Stimulated activated naive B cell treated with anti-CD40 and anti-IgM and Interleukin-4, amounts not matched to agents 10 μg/mL and 1 μg/mL and 100 μg/mL, for 72 hours (primary cell): Measurements from ENCODE around the gene DNER.
"Not testable (repeated sequence)": the region's sequence is repeated elsewhere in the genome, so short reads cannot be mapped to it uniquely, and the experiment has no call there.

Source experiments
- ATAC-seq, 2 donors: fragments of 150-1000 bp; cut with Tn5 transposase; replicated peaks; 2 replicates each; pipeline ENCODE4 v1.10.0; 2021; ENCODE audit warnings: moderate library complexity in 1 of 2
- DNase-seq: peaks from one replicate; pipeline ENCODE4 v3.0.0; 2021
- H3K27ac Mint-ChIP-seq: one replicate; pipeline ENCODE4 v1.8.0; 2022; ENCODE audit warnings: mild to moderate bottlenecking, mixed read lengths
- H3K27me3 Mint-ChIP-seq, 2 donors: one replicate each; pipeline ENCODE4 v1.8.0; 2022; ENCODE audit warnings: mixed read lengths in 2 of 2
- H3K36me3 Mint-ChIP-seq, 2 donors: one replicate each; pipeline ENCODE4 v1.8.0; 2022; ENCODE audit warnings: mixed read lengths in 2 of 2, mild to moderate bottlenecking in 1 of 2
- H3K4me1 Mint-ChIP-seq, 2 donors: one replicate each; pipeline ENCODE4 v1.8.0; 2022; ENCODE audit warnings: mixed read lengths in 2 of 2, mild to moderate bottlenecking in 1 of 2
- H3K4me3 Mint-ChIP-seq, 2 donors: one replicate each; pipeline ENCODE4 v1.8.0; 2022; ENCODE audit warnings: mild to moderate bottlenecking in 2 of 2, mixed read lengths in 2 of 2, moderate library complexity in 1 of 2
- H3K9me3 Mint-ChIP-seq, 2 donors: one replicate each; pipeline ENCODE4 v1.8.0; 2022; ENCODE audit warnings: mixed read lengths in 2 of 2, mild to moderate bottlenecking in 1 of 2

DNER gene

DNA sequence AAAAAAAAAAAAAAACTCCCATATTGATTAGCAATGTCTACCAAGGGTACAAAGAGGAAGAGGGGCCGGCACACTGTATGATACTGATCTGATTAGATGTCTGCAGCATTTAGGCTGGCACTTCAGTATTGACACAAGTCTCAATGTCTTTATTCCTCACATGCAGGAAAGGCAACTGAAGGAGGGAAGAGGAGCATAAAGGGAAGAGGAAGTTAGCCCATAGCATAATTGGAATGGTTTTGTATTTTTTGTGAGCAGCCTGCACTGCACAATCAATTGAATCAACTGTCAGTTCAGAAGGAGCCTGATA lies 79.0 kb downstream of the DNER start:
- no peaks in the 10 kb centered on the region for H3K9me3 Mint-ChIP-seq
- H3K27ac Mint-ChIP-seq: no peak overlapping the region
- peaks cover 16 to 19% of the 10 kb centered on the region in 2 donors for H3K27me3 Mint-ChIP-seq
- no peaks in the 10 kb centered on the region for H3K36me3 Mint-ChIP-seq
- no peak for ATAC-seq
- DNase-seq: no peak
- H3K4me3 Mint-ChIP-seq: no peak overlapping the region
- no peaks in the 10 kb centered on the region for H3K4me1 Mint-ChIP-seq

DNA sequence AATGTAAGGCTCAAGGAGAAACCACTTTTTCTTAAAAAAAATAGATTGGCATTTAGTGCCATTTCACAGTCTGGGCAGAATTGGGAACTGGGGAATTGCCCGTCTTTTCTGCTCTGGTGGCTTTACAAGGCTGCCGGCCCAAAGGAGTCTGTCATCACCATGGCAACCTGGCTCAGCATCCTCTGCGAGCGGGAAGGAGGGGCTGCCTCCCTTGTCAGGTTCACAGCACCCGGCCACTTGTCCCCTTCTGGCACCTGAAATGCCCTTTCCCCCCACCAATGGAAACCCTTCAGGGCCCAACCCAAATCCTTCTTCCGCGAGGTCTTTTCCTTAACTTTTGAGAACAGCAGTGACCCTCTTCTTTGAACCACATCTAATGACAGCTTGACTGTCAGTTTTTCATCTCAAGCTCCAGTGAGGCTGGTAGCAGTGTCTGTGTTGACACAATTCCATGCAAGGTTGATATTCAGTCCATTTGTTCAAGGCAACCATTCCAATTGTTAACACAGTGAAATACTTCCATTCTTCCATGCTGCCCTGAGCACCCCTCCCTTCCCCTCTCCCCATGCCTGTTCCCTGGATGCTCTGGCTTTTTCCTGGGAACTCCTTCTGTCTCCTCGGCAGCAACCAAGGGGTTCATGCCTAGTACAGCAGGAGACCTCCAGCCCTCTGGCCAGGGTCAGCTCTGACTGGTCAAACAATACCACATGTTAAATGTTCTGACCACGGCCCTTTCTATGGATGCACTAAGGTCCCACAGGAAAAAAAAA lies 79.6 kb downstream of the DNER start:
- H3K9me3 Mint-ChIP-seq: no peaks in the 10 kb centered on the region
- peaks cover 16 to 19% of the 10 kb centered on the region in 2 donors for H3K27me3 Mint-ChIP-seq
- H3K27ac Mint-ChIP-seq: no peak overlapping the region
- ATAC-seq: no peak
- no peaks in the 10 kb centered on the region for H3K4me1 Mint-ChIP-seq
- H3K36me3 Mint-ChIP-seq: no peaks in the 10 kb centered on the region
- H3K4me3 Mint-ChIP-seq: no peak overlapping the region
- DNase-seq: no peak

DNA sequence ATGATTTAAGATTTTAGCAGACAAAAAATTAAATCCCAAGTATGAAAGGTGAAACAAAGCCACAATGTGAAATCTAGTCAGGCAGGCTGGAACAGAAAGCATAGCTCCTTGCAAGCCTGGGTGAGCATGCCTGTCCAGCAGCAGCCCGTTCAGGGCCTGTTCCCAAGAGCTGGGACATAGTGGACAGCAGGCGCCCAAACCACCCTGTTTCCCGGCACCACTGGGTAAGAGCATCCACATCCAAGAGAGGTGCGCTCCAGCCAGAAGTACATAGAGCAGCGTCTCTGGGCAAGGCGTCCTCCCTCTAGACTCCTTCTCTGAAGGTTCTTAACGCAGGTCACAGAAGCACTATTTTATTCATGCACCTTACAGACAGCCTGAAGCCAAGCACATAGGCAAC lies 80.8 kb downstream of the DNER start:
- H3K4me1 Mint-ChIP-seq: peaks cover 0 to 5% of the 10 kb centered on the region in 2 donors
- peaks cover 16 to 19% of the 10 kb centered on the region in 2 donors for H3K27me3 Mint-ChIP-seq
- no peak overlapping the region for H3K27ac Mint-ChIP-seq
- ATAC-seq: no peak
- H3K36me3 Mint-ChIP-seq: no peaks in the 10 kb centered on the region
- no peaks in the 10 kb centered on the region for H3K9me3 Mint-ChIP-seq
- DNase-seq: no peak
- H3K4me3 Mint-ChIP-seq: no peak overlapping the region

DNA sequence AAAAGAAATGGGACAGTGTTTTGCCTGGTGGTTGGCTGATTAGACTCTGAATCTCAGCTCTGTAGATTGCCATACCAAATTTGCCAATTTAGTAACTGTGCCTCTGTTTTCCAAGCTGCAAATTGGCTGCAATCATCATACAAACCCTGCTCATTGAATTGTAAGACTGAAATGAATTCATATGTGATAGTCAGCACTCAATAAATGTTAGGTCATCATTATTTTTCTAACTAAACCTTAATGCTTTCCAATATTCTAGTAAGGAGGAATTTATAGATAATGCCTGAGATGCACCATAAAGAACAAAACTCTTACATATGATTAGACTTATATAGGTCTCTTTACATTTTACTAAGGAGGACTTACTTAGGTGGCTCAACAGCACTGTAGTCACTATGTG lies 85.3 kb downstream of the DNER start:
- Mint-ChIP-seq H3K27me3 (peaks cover 0 to 8% of the 10 kb centered on the region in 2 donors), H3K4me1 (peaks cover 0 to 6% of the 10 kb centered on the region in 2 donors), H3K4me3 (no peak overlapping the region), H3K27ac (no peak overlapping the region), H3K36me3 (no peaks in the 10 kb centered on the region), H3K9me3 (no peaks in the 10 kb centered on the region)
- ATAC-seq (no peak), DNase-seq (no peak)

DNA sequence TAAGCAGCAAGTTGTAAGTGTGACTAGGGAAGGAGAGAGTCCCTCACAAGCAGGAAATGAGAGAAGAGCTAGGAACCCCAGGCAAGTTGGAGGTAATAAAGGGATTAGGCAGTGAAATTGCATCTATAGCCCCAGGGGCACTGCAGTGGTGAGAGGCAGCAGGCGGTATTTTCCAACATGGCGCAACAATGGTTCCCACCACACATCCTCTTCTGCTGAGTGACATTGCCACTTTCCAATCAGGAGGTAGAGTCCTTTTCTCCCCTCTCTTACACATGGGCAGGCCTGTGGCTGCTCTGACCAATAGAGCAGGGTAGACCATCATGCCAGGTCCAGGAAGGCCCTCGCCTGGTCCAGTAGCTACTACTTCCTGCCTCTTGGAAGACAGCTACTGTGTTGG lies 86.6 kb downstream of the DNER start:
- DNase-seq (no peak), ATAC-seq (no peak)
- Mint-ChIP-seq H3K27ac (peak overlapping the region; percentile 15), H3K36me3 (no peaks in the 10 kb centered on the region), H3K4me1 (peaks cover 0 to 6% of the 10 kb centered on the region in 2 donors), H3K4me3 (no peak overlapping the region), H3K9me3 (no peaks in the 10 kb centered on the region), H3K27me3 (peaks cover 7 to 14% of the 10 kb centered on the region in 2 donors)

DNA sequence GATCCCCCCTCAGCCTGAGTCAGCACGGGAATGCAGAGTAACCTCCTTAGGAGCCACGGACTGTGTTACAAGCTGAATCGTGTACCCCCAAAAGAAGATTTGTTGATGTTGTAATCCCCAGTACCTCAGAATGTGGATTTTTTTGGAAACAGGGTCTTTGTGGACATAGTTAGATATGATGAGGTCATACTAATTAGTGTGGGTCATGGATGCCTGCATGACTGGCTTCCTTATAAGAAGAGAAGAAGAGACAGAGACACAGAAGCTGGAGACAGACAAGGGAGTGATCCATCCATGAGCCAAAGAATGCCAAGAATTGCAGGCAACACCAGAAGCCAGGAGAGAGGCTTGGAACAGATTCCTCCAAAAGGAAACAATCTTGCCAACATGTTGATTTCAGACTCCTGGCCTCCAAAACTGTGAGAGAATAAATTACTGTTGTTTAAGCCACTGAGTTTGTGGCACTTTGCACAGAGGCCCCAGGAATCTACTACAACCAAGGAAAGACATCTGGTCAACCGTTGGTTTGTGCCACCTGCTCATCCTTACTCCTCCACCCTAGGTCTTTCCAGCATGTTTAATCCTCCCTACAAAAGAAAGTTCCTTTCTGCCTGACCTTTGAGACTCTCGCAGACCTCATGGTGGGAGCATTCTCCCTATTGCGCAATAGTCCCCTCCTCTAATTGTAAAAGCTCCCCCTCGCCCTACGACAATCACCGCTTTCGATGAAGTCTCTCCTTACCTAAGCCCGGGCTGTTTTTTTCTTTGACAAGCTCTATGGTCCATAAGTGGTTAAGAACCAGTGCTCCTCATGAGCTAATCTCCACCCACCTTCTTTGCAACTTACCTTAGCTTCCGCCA lies 91.6 kb downstream of the DNER start:
- no peaks in the 10 kb centered on the region for H3K36me3 Mint-ChIP-seq
- peaks cover 7 to 10% of the 10 kb centered on the region in 2 donors for H3K27me3 Mint-ChIP-seq
- no peak for ATAC-seq
- H3K4me3 Mint-ChIP-seq: no peak overlapping the region
- H3K4me1 Mint-ChIP-seq: peaks cover 0 to 1% of the 10 kb centered on the region in 2 donors
- H3K9me3 Mint-ChIP-seq: no peaks in the 10 kb centered on the region
- H3K27ac Mint-ChIP-seq: no peak overlapping the region
- no peak for DNase-seq

DNA sequence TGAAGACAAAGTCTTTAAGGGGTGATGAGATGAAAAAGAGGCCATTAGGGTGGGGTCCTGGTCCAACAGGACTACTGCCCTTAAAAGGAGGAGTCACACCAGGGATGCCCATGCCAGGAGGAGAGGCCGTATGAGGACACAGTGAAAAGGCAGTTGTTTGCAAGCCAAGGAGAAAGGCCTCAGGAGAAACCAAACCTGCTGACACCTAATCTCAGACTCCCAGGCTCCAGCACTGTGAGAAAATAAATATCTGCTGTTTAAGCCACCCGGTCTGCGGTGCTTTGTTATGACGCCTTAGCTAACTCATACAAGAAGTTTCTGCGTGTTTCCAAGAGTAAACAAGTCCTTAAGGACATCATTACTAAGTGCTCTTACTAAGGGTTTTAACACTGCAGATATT lies 93.6 kb downstream of the DNER start:
- ATAC-seq: no peak
- H3K36me3 Mint-ChIP-seq: no peaks in the 10 kb centered on the region
- no peaks in the 10 kb centered on the region for H3K9me3 Mint-ChIP-seq
- no peak for DNase-seq
- H3K27ac Mint-ChIP-seq: no peak overlapping the region
- H3K4me3 Mint-ChIP-seq: no peak overlapping the region
- H3K4me1 Mint-ChIP-seq: peaks cover 0 to 1% of the 10 kb centered on the region in 2 donors
- peaks cover 7 to 10% of the 10 kb centered on the region in 2 donors for H3K27me3 Mint-ChIP-seq

DNA sequence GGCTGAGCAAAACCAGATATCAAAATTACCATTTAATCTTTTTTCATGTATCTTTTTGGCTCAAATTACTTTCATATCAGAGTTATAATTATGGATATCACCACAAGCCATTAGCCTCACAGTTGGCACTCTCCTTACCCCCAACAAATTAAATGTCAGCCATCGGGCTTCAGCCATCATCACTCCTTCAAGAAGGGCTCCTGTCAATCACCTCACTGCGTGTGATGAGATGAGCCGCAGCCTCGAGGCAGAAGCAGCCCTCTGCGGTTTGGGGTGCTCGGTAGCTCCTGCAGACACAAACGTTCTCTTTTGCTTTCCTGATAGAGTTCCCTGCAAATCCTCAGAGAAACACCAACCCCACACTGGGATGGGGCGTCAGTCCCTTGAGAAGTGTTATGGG lies 94.1 kb downstream of the DNER start:
- peaks cover 7 to 9% of the 10 kb centered on the region in 2 donors for H3K27me3 Mint-ChIP-seq
- H3K9me3 Mint-ChIP-seq: no peaks in the 10 kb centered on the region
- no peaks in the 10 kb centered on the region for H3K36me3 Mint-ChIP-seq
- no peak overlapping the region for H3K4me3 Mint-ChIP-seq
- no peak overlapping the region for H3K27ac Mint-ChIP-seq
- ATAC-seq (no peak), DNase-seq (no peak)
- H3K4me1 Mint-ChIP-seq: peaks cover 0 to 1% of the 10 kb centered on the region in 2 donors

DNA sequence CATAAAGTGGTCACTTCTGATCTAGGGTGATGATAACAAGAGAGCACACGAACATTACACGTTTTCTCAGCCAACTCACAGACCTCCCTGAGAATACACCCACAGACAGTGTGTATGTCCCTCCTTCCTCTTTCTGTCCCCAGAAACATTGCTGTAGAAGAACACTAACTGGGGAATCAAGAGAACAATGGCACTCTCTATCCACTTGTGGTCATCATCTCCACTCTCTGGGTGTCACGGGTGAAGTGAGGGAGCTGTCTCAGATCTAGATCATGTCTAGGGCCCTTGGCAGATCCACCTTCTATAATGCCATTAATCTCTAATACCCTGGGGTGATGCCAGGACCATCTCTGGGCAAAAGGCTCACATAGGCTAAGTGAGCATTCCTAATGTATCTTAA lies 97.9 kb downstream of the DNER start:
- Mint-ChIP-seq H3K4me1 (peaks cover 0 to 1% of the 10 kb centered on the region in 2 donors), H3K4me3 (no peak overlapping the region), H3K36me3 (no peaks in the 10 kb centered on the region), H3K9me3 (no peaks in the 10 kb centered on the region), H3K27me3 (no peaks in the 10 kb centered on the region), H3K27ac (no peak overlapping the region)
- ATAC-seq (no peak), DNase-seq (no peak)

DNA sequence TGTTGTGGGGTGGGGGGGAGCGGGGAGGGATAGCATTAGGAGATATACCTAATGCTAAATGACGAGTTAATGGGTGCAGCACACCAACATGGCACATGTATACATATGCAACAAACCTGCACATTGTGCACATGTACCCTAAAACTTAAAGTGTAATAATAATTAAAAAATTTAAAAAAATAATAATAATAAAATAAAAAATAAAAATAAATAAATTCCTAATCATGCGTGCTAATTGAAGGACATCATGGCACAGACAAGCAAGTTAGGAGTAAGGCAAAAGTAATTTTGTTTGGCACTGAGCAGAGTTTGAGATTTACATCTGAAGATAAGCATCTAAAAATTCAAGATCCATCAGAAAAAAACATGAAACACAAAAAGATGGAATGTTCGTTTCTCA lies 100.3 kb downstream of the DNER start:
- H3K4me1 Mint-ChIP-seq, ATAC-seq, H3K36me3 Mint-ChIP-seq, DNase-seq, H3K27me3 Mint-ChIP-seq, H3K4me3 Mint-ChIP-seq, H3K27ac Mint-ChIP-seq, H3K9me3 Mint-ChIP-seq: not testable (repeated sequence)

DNA sequence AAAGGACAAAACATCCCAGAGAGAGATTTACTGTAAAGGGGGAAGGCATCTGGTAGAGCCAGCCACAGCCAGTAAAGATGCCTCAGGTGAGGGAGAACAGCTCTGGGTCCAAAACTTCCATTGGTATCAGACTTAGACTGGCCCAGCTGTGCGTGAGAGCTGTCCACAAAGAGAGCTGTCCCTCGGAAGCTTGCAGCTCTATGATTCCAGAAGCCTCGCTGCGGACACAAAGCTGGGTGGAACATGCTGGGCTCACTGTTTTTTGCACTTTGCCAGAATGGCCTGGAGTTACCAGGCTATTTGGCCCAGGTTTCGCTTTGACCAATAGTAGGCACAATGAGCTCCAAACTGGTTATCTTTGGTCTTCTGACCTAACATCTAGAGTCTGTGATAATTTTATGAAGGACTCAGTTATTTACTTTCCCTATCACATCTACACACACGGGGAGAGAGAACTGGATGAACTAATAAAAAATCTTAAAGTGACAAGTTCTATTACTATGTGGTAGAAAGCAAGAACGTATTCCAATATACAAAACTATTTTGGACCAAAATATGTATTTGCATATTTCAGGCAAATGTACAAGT lies 101.9 kb downstream of the DNER start:
- Mint-ChIP-seq H3K4me1 (no peaks in the 10 kb centered on the region), H3K9me3 (no peaks in the 10 kb centered on the region), H3K27ac (no peak overlapping the region), H3K4me3 (no peak overlapping the region), H3K27me3 (no peaks in the 10 kb centered on the region), H3K36me3 (no peaks in the 10 kb centered on the region)
- ATAC-seq: no peak
- no peak for DNase-seq

DNA sequence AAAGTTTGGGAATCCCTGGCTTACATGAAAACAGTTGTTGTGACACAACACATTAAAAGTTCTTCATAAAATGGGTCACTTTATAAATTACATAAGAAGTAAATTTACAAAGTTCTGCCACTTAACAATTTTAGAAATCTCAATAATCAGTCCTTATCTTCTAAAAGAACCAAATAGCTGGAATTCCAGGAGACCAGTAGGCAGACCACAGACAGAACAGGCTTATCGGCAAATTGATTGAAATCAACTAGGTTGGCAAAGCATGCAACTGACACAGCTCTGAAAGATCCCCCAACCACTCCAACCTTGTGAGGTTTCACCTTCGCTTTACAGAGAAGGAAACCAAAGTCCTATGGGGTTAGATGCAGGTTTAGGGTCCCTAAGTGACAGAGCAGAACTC lies 103.0 kb downstream of the DNER start:
- DNase-seq (no peak), ATAC-seq (no peak)
- no peak overlapping the region for H3K4me3 Mint-ChIP-seq
- no peaks in the 10 kb centered on the region for H3K36me3 Mint-ChIP-seq
- peaks cover 0 to 3% of the 10 kb centered on the region in 2 donors for H3K27me3 Mint-ChIP-seq
- no peak overlapping the region for H3K27ac Mint-ChIP-seq
- no peaks in the 10 kb centered on the region for H3K4me1 Mint-ChIP-seq
- no peaks in the 10 kb centered on the region for H3K9me3 Mint-ChIP-seq

DNA sequence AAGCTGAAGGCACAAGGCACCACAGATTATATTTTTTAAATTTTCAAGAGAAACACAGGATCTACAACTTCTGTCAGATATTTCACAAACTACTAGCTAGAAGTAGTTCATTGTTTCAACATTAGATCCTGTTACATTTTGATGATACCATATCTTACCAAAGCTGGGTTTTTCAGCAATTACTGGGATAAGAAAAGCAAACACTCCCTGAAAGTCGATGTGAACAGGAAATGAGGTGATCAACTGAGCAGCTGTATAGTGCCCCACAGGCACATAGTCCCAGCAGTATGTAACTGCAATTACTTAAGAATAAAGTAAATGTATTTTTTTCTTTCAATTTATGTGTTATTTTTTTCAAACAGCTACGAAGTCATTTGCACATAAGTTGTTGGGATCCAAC lies 103.5 kb downstream of the DNER start:
- H3K36me3 Mint-ChIP-seq: no peaks in the 10 kb centered on the region
- DNase-seq (no peak), ATAC-seq (no peak)
- H3K27ac Mint-ChIP-seq: no peak overlapping the region
- H3K9me3 Mint-ChIP-seq: no peaks in the 10 kb centered on the region
- H3K4me3 Mint-ChIP-seq: no peak overlapping the region
- H3K4me1 Mint-ChIP-seq: no peaks in the 10 kb centered on the region
- H3K27me3 Mint-ChIP-seq: peaks cover 0 to 8% of the 10 kb centered on the region in 2 donors

DNA sequence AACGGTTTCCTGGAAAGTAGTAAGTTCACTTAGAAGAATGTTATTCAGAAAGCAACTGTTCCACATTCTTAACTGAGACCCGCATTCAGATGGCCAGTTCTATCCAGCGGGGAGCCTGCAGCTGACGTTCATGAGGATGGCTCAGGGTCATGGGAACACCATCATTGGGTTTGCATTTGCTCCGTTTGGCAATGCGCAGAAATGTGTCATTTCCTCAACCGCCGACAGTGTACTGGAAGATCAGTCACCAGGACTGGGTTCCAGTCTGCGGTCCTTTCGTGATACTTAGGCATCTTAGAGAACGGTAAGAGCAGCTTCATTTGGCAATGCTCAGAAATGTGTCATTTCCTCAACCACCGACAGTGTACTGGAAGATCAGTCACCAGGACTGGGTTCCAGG lies 104.0 kb downstream of the DNER start:
- ATAC-seq: no peak
- no peak overlapping the region for H3K27ac Mint-ChIP-seq
- H3K27me3 Mint-ChIP-seq: peaks cover 0 to 8% of the 10 kb centered on the region in 2 donors
- DNase-seq: no peak
- H3K4me1 Mint-ChIP-seq: no peaks in the 10 kb centered on the region
- H3K4me3 Mint-ChIP-seq: no peak overlapping the region
- H3K36me3 Mint-ChIP-seq: no peaks in the 10 kb centered on the region
- H3K9me3 Mint-ChIP-seq: no peaks in the 10 kb centered on the region

DNA sequence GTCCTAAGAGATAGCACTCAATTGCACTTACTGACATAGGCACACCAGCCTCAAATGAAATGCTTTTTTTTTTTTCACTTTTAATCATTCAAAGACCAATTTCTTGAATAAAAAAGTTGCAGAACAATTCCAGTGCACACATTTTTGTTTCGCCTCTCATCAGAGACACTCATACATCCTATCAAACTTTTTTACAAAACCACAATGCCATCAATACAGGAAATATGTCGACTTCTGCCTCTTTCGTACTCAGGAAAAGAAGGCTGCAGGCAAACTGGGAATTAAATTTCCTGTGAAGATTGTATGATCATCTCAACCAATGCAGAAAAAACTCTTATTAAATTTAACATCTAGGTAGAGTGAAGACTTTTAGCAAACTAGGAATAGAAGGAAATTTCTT lies 112.4 kb downstream of the DNER start:
- peaks cover 11 to 31% of the 10 kb centered on the region in 2 donors for H3K27me3 Mint-ChIP-seq
- H3K4me1 Mint-ChIP-seq: no peaks in the 10 kb centered on the region
- DNase-seq (no peak), ATAC-seq (no peak)
- H3K36me3 Mint-ChIP-seq: no peaks in the 10 kb centered on the region
- no peak overlapping the region for H3K4me3 Mint-ChIP-seq
- H3K9me3 Mint-ChIP-seq: peaks cover 0 to 3% of the 10 kb centered on the region in 2 donors
- no peak overlapping the region for H3K27ac Mint-ChIP-seq
